Measurements from ENCODE around the gene FLNB.

The FLNB gene

GRCh38 chr3:58084788-58085543 is 76.7 kb downstream of the FLNB start:
- no peak for DNase-seq

DNA sequence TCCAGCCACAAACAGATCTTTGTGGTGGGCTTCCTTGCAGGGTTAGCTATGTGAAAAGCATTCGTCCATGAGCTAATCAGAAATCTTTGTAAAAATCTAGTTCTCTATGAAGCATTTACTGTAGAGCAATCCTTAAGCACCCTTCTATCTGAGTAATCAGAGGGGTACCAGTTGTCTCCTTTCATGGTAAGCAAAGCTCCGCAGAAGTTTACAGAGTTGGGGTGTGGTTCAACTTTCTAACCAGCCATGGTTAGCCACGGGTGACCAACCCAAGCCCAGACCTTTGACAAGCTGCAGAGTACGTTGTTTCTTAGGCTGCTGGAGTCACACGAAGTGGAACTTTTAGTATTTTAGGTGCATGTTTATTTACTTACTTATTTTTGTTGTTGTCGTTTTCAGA is 77.4 kb downstream of the FLNB start:
- DNase-seq = no peak

DNA sequence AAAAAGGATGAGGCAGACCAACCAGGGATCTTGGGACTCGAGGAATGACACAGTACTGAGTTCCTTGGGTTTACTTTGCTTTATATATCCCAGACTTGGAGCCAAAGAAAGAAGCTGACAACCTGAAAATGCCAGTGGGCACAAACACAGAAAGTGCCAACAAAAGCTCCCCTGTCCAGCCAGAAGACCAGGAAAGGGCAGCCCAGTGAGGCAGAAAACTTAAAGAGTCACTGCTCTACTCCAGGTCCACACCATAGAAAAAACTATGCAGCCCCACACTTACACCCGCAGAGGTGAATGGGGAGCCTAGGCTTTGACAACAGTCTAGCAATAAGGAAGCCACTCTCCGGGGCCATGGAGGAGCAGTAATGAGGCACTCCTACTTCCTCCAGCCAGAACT is 80.3 kb downstream of the FLNB start:
- DNase-seq = no peak

DNA sequence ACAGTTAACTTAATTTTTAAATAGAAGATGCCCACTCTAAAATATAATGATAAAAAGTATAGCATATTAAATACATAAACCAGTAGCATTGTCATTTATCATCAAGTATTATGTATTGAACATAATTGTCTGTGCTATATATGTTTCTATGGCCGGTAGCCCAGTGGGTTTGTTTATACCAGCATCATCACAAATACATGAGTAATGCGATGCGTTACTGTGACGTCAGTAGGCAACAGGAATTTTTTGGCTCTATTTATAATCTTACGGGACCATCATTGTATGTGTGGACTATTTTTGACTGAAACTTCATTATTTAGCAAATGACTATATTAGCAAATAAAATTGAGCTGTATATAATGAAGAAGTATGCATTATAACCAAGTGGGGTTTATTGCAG is 82.1 kb downstream of the FLNB start:
- DNase-seq = no peak

DNA sequence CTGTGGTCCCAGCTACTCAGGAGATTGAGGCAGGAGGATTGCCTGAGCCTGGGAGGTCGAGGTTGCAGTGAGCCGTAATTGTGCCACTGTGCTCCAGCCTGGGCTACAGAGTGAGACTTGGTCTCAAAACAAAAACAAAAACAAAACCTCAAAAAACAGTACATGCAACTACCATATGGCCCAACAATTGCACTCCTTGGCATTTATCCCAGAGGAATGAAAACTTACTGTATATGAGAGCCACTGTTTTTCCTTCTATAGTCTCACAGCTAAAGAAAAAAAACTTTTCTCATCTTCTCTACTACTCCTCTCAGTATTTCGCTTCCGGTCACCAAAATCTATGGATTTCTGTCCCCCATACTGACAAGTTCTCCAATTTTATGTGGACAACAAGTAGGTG is 84.3 kb downstream of the FLNB start:
- DNase-seq = no peak

DNA sequence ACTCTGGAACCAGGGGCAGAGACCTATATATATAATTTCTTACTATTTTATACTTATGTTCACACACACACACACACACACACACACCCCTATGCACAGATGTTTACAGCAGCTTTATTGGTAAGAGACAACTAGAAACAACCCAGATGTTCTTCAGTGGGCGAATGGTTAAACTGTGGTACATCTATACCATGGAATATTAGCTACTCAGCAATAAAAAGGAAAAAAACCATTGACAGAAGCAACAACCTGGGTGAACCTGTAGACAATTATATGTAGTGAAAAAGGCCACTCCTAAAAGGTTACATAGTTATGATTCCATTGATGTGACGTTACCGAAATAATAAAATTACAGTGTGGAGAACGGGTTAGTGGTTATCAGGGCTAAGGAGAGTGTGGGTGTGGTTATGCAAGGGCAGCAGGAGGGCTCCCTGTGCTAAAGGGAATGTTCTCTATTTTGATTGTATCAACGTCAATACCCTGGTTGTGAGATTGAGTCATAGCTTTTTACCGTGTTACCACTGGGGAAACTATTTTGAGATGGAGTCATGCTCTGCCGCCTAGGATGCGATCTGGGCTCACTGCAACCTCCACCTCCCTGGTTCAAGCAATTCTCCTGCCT is 85.5 kb downstream of the FLNB start:
- DNase-seq = no peak

- DNase-seq = no peak
Observed at GRCh38 chr3:58094657-58095056, 86.4 kb downstream of the FLNB start.

DNA sequence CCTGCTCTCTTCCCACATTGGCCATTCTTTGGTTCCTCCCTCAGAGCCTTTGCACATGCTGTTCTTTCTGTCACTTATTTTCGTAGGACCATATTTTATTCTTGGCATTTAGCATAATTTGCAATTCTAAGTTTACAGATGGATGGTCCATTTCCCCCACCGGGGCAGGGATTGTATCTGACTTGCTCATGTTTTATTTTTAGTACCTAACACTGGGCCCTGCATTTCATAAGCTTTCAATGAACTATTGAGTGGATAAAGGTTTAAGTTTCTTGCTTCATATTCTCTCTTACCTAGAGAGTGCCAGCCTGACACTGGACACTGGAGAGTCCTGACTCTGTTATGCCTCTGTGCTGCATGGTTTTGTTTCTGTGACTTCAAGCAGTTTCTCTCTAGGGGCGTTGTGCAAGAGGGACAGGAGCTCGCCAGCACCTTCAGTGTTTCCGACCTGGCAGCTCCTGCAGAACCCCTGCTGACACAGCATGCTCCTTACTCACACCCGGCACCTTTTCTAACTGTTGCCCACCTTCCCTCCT is 87.4 kb downstream of the FLNB start:
- DNase-seq = no peak

DNA sequence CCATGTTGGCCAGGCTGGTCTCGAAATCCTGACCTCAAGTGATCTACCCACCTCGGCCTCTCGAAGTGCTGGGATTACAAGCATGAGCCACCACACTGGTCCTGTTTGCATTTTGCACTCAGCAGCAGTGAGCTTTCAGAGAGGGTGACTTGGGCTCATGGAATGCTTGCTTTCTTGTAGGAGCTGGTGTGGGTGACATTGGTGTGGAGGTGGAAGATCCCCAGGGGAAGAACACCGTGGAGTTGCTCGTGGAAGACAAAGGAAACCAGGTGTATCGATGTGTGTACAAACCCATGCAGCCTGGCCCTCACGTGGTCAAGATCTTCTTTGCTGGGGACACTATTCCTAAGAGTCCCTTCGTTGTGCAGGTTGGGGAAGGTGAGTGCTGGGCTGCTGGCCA is 90.3 kb downstream of the FLNB start:
- no peak for DNase-seq

GRCh38 chr3:58099865-58100264 is 91.6 kb downstream of the FLNB start:
- no peak for DNase-seq

DNA sequence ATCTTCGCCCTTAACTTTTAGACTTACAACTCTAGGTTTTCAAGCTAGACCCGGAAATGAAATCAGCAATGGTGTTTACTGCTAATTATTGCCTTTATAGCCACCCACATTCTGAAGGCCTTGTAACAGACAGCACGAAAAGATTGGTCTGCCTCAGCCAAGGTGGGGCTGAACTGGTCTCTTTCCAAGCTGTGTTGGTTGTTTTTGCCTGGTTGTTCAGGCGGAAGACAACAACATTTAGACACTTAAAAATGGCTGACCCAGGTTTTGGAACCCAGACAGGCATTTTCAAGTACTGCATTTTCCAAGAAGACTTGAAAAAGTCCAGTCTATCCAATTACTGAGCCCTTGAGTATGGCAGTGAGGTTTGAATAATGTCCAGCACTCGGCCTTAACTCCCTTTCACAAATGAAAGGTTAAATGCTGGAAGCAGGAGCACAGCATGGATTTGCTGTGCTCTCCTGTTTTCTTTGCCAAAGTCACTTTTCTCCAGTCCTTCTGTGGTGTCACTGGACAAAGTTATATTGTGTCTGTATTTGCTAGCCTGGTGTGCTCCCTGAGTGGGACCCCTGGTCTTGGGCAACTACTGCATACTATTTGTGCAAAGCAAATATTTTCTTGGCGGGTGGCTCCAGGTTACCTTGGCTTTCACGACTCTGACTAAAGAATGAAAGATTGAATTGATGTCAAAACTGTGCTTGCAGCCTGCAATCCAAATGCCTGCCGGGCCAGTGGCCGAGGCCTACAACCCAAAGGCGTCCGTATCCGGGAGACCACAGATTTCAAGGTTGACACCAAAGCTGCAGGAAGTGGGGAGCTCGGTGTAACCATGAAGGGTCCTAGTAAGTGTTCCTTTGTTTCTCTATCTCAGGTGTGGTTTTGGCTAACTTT is 93.5 kb downstream of the FLNB start:
- no peak for DNase-seq

- DNase-seq = no peak
Observed at GRCh38 chr3:58102390-58102750, 94.1 kb downstream of the FLNB start.

- no peak for DNase-seq
Observed at GRCh38 chr3:58102976-58103451, 94.8 kb downstream of the FLNB start.

GRCh38 chr3:58104151-58104550 is 95.9 kb downstream of the FLNB start:
- no peak for DNase-seq

DNA sequence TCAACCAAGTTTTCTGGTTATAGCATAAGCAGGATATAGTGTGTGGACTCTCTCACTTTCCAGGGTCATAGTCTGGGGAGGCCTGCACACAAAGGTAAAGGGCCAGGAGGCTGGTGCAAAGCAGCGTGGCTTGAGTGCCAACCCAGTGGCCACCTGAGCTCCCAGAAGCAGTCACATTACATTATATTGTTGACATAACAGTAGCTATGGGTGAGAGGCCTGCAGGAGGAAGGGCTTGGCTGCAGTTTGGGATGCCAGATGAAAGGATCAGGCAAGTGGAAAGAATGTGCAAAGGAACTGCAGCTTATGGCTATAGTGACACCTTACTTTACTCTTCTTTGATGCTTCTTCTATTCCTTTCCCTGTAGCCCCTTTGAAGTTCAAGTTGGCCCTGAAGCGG is 96.5 kb downstream of the FLNB start:
- DNase-seq = no peak

DNA sequence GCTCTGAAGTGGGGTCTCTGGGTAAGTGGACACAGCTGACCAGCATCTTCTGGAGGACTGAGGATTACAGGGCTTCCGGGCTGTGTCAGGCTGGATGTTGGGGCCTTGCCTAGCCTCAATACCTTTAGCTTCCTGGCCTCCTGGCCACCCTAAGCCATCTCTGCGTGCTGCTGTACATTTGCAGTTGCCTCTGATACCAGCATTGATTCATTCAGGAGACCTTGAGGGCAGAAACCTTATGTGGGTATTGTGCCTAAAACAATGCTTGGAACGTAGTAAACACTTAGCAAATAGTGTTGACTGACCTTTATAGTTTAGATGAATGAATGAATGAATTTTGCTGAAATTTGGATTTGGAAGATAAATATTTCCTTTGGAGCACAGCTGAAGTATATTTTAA is 97.0 kb downstream of the FLNB start:
- no peak for DNase-seq

GRCh38 chr3:58106061-58106460 is 97.8 kb downstream of the FLNB start:
- no peak for DNase-seq

GRCh38 chr3:58106640-58107039 is 98.4 kb downstream of the FLNB start:
- DNase-seq = no peak

GRCh38 chr3:58107597-58107996 is 99.4 kb downstream of the FLNB start:
- DNase-seq = no peak

DNA sequence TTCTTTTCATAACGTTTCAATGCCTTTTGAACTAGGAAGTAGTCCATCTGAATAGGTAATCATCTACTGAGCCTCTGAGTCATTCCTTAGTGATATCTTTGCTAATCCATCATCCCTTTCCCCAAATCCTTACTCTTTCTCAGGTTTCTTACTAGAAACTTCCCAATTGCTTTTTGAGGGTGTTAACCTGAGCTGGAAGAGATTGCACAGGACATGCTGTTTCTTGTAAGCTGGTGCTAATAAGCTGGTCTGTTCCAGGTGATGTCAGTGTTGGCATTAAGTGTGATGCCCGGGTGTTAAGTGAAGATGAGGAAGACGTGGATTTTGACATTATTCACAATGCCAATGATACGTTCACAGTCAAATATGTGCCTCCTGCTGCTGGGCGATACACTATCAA is 101.5 kb downstream of the FLNB start:
- DNase-seq = no peak

DNA sequence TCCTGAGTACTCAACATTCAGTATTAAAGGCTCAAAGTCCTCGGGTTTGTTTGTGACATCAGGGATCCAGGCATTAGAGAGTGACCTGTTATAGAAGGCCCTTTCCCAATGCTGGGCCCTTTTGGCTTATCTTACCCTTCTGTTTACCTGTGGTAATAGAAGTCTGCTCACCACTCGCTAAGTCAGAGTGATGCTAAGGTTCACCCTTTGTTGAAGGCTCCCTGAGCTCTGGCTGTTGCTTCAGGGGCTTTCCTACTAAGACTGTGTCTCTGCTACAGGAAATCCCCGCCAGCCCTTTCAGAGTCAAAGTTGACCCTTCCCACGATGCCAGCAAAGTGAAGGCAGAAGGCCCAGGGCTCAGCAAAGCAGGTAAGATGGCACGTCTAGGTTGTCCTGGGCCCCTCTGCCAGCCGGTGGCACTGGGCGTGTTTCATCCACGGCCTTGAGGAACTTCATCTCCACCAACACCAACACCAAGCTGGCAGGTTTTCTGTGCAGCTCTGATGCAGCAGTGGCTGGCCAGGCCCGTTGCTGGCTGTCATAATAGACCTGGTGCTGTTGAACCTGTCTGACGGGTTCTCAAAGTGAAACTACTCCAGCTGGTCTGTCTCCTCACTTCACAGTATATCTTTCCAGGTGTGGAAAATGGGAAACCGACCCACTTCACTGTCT is 103.4 kb downstream of the FLNB start:
- DNase-seq = no peak

GRCh38 chr3:58112185-58112535 is 103.9 kb downstream of the FLNB start:
- no peak for DNase-seq

DNA sequence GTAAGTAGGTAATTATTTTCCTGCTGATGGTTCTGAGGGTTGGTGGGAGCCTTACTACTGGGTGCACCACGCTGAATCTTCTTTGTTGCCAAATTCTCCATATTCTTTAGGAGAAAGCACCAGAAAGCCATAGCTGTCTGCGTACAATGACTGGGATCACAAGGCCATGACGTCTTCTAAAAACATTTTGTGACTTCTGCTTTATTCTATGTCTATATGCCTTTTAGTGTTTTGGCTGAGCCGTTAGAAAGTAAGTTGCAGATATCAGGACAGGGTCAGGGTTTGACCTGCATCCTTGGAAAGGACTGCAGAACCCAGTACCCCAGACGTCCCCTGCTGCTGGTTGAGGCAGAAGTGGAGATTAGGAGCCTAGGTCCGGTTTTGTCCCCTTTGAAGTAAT is 107.0 kb downstream of the FLNB start:
- DNase-seq = no peak
